Tibial artery (tissue), 4 donors: ENCODE measurements around the gene HSPH1.

Source experiments
- DNase-seq, 2 donors: peaks; one replicate each; pipeline ENCODE4 v3.0.0-alpha.2; 2019
- H3K27ac ChIP-seq, 2 donors: fragments of 200-600 bp; sonication (generic) in 1 of 2; 1 replicate in 1 of 2; 2 replicates in 1 of 2; pipeline ENCODE4 v1.5.1; 2018 to 2019; ENCODE audit warnings: mild to moderate bottlenecking in 1 of 2
- H3K27me3 ChIP-seq, 2 donors: fragments of 200-600 bp; sonication (generic) in 1 of 2; one replicate each; pipeline versions ENCODE4 v1.5.1 to v1.6.0; 2016 to 2019
- H3K36me3 ChIP-seq, 3 donors: fragments of 200-600 bp; sonication (generic) in 2 of 3; one replicate each; pipeline ENCODE4 v1.5.1; 2016 to 2019; ENCODE audit warnings: mild to moderate bottlenecking in 2 of 3
- H3K4me1 ChIP-seq, 4 donors: fragments of 200-600 bp; sonication (generic) in 2 of 4; 1 replicate in 3 of 4; 2 replicates in 1 of 4; pipeline ENCODE4 v1.5.1; 2016 to 2019
- H3K4me3 ChIP-seq, 2 donors: fragments of 200-600 bp; sonication (generic) in 1 of 2; 1 replicate in 1 of 2; 2 replicates in 1 of 2; pipeline ENCODE4 v1.5.1; 2018 to 2019; ENCODE audit warnings: mild to moderate bottlenecking in 2 of 2
- H3K9me3 ChIP-seq, 3 donors: fragments of 200-600 bp; sonication (generic) in 1 of 3; one replicate each; pipeline ENCODE4 v1.5.1; 2016 to 2019
- intact Hi-C: fragments of 100-400 bp; cut with DNase I; formaldehyde crosslinking; loops from one replicate; pipeline ENCODE4 v1.15.0; 2023; ENCODE audit warnings: low total_unique reads
- TF ChIP-seq, protein P1 (sequence below), 2 experiments: fragments of 200-600 bp in 1 of 2; fragments of 450-650 bp in 1 of 2; IDR thresholded peaks; one replicate each; pipeline ENCODE4 v1.5.1; 2017 to 2019; ENCODE audit warnings: antibody characterized with exemption in 2 of 2, mild to moderate bottlenecking in 1 of 2, moderate library complexity in 1 of 2

HSPH1 gene

DNA sequence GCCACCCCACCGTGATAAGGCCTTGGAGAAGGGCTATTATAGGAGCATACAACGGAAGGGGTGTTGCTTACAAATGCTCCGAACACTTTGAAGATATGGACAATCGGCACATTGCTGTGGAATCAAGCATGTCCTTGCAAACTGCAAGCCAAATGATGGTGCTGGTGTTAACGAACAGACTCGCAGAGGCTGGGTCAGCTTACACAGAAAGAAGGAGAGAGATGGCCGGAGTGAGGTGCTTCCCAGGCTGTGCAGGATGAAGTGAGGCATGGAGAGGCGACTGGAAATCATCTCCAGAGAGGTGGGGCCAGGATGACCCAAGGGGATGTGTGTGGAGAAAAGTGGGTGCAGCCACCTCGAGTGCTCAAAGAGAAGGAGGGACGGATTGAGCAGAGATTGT is 42.2 kb downstream of the HSPH1 start:
- Histone ChIP-seq H3K4me3 (no peak overlapping the region), H3K27ac (no peak overlapping the region), H3K9me3 (no peaks in the 10 kb centered on the region), H3K27me3 (peaks cover 0 to 40% of the 10 kb centered on the region in 2 donors), H3K4me1 (no peaks in the 10 kb centered on the region), H3K36me3 (no peaks in the 10 kb centered on the region)
- no peak for DNase-seq
- TF ChIP-seq, protein P1, sequence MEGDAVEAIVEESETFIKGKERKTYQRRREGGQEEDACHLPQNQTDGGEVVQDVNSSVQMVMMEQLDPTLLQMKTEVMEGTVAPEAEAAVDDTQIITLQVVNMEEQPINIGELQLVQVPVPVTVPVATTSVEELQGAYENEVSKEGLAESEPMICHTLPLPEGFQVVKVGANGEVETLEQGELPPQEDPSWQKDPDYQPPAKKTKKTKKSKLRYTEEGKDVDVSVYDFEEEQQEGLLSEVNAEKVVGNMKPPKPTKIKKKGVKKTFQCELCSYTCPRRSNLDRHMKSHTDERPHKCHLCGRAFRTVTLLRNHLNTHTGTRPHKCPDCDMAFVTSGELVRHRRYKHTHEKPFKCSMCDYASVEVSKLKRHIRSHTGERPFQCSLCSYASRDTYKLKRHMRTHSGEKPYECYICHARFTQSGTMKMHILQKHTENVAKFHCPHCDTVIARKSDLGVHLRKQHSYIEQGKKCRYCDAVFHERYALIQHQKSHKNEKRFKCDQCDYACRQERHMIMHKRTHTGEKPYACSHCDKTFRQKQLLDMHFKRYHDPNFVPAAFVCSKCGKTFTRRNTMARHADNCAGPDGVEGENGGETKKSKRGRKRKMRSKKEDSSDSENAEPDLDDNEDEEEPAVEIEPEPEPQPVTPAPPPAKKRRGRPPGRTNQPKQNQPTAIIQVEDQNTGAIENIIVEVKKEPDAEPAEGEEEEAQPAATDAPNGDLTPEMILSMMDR (IDR thresholded peaks at IDR 0.05): no peak
- intact Hi-C loops: no loop called here

- Histone ChIP-seq H3K4me3 (no peak overlapping the region), H3K9me3 (no peaks in the 10 kb centered on the region), H3K4me1 (peaks cover 0 to 2% (median under 1%) of the 10 kb centered on the region in 4 donors), H3K27ac (no peak overlapping the region), H3K27me3 (peaks cover 0 to 37% of the 10 kb centered on the region in 2 donors), H3K36me3 (no peaks in the 10 kb centered on the region)
- DNase-seq: no peak
- intact Hi-C loops: no loop called here
- TF ChIP-seq, protein P1 (IDR thresholded peaks at IDR 0.05): no peak
These were observed 45.5 kb downstream of the HSPH1 start for GRCh38 chr13:31116224-31116623.

DNA sequence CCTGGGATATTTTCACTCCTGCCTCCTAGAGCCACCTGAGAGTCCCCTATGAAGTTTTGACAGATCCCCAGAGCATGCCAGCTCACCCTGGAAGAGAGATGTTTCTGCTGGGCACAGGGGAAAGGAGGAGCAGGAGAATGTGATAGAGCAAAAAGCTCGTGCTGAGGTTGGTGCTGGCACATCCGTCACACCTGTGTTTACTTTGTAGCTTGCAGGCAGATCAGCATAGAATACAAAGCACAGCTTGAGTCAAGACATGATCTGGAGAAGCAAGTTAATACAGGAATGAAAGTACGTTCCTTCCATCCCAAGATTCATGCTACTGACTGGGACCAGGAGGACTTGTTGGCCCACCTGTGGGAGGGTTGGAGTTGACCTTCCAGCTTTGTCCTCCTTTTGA is 46.1 kb downstream of the HSPH1 start:
- intact Hi-C loops: no loop called here
- H3K36me3 ChIP-seq: no peaks in the 10 kb centered on the region
- no peak overlapping the region for H3K4me3 ChIP-seq
- no peaks in the 10 kb centered on the region for H3K9me3 ChIP-seq
- H3K4me1 ChIP-seq: peaks cover 0 to 8% (median 6%) of the 10 kb centered on the region in 4 donors
- no peak for DNase-seq
- H3K27me3 ChIP-seq: peaks cover 0 to 37% of the 10 kb centered on the region in 2 donors
- no peak overlapping the region for H3K27ac ChIP-seq
- TF ChIP-seq, protein P1 (IDR thresholded peaks at IDR 0.05): no peak

GRCh38 chr13:31114641-31115040 is 47.1 kb downstream of the HSPH1 start:
- no peaks in the 10 kb centered on the region for H3K36me3 ChIP-seq
- no peaks in the 10 kb centered on the region for H3K9me3 ChIP-seq
- H3K4me3 ChIP-seq: no peak overlapping the region
- intact Hi-C loops: no loop called here
- H3K27me3 ChIP-seq: peaks cover 0 to 33% of the 10 kb centered on the region in 2 donors
- no peak for DNase-seq
- H3K27ac ChIP-seq: no peak overlapping the region
- TF ChIP-seq, protein P1 (IDR thresholded peaks at IDR 0.05): no peak
- peaks cover 0 to 13% (median 8%) of the 10 kb centered on the region in 4 donors for H3K4me1 ChIP-seq

DNA sequence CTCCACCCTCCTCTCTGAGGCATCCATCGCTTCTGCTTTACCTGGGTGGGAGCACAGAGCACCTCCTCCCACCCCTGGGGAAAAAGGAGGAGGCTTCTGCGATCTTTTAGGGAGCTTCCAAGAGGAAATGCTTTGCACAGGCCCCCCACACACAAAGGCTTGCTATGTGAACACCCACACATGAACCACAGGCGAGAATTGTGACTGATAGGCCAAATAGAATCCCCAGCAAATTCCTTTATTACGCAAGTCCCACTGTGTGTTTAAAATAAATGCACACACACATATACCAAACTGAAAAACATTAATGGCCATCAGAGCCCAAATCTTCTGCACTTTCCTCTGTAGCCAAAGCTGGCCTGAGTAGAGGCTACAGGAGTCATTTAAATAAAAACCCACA is 50.6 kb downstream of the HSPH1 start:
- H3K4me3 ChIP-seq: no peak overlapping the region
- peaks cover 0 to 13% (median 8%) of the 10 kb centered on the region in 4 donors for H3K4me1 ChIP-seq
- intact Hi-C loops: no loop called here
- no peak for DNase-seq
- no peak overlapping the region for H3K27ac ChIP-seq
- H3K9me3 ChIP-seq: no peaks in the 10 kb centered on the region
- no peaks in the 10 kb centered on the region for H3K36me3 ChIP-seq
- TF ChIP-seq, protein P1 (IDR thresholded peaks at IDR 0.05): no peak
- H3K27me3 ChIP-seq: peaks cover 0 to 12% of the 10 kb centered on the region in 2 donors

- peaks cover 0 to 13% (median 8%) of the 10 kb centered on the region in 4 donors for H3K4me1 ChIP-seq
- H3K4me3 ChIP-seq: no peak overlapping the region
- intact Hi-C loops: no loop called here
- TF ChIP-seq, protein P1 (IDR thresholded peaks at IDR 0.05): no peak
- peaks cover 0 to 12% of the 10 kb centered on the region in 2 donors for H3K27me3 ChIP-seq
- DNase-seq: peak in 1 of 2 donors; percentile 75
- no peaks in the 10 kb centered on the region for H3K36me3 ChIP-seq
- no peak overlapping the region for H3K27ac ChIP-seq
- H3K9me3 ChIP-seq: no peaks in the 10 kb centered on the region
These were observed 51.1 kb downstream of the HSPH1 start for GRCh38 chr13:31110617-31111016.
